Breast epithelium (tissue), 3 donors: Measurements from ENCODE around the gene ADARB2.

Experiments used
- POLR2AphosphoS5 ChIP-seq, 3 donors: sonication (generic); formaldehyde crosslinking; IDR thresholded peaks; one replicate each; pipeline ENCODE4 v1.6.1; 2017; ENCODE audit warnings: antibody characterized with exemption in 3 of 3
- TF ChIP-seq, protein P1 (sequence below), 3 donors: fragments of 450-650 bp; IDR thresholded peaks; one replicate each; pipeline ENCODE4 v1.5.1; 2016 to 2017; ENCODE audit warnings: antibody characterized with exemption in 3 of 3, mild to moderate bottlenecking in 3 of 3, moderate library complexity in 3 of 3

DNA sequence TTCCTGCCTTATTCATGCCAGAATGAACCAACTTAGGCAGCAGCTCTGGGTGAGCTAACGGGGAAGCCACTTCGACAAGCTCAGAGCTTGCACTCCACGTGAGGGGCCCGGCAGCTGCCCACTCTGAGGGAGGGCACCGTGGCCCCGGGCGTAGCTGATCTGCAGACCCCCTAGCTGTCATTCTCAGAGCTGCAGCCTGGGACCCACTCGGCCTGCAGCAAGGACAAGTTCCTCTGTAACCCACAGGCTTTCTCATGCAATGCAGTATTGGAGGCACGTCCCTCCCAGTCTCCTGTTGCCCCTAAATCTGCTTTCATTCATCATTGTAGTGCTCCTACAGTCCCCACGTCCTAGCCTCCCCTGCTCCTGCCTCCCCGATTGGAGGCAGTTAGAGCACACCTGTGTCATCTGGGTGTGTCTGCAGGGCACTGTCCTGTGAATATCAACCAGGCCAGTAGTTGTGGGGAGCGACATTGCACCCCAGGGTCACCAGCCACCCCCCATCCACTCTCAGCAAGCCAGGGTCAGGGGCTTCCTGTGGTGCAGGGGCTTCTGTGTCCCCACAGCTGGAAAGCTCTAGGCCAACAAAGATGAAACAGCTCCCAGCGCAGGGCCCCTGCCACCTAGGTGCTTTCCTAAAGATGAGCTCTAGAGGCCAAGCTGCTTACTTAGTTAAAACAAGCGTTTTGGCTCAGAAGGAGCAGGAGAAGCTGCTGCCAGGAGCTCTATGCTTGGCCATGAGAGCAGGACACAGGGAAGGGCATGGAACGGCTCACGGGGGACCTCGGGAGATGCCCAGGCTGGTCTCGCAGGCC, 333.6 kb downstream of the ADARB2 start:
- TF ChIP-seq, protein P1, sequence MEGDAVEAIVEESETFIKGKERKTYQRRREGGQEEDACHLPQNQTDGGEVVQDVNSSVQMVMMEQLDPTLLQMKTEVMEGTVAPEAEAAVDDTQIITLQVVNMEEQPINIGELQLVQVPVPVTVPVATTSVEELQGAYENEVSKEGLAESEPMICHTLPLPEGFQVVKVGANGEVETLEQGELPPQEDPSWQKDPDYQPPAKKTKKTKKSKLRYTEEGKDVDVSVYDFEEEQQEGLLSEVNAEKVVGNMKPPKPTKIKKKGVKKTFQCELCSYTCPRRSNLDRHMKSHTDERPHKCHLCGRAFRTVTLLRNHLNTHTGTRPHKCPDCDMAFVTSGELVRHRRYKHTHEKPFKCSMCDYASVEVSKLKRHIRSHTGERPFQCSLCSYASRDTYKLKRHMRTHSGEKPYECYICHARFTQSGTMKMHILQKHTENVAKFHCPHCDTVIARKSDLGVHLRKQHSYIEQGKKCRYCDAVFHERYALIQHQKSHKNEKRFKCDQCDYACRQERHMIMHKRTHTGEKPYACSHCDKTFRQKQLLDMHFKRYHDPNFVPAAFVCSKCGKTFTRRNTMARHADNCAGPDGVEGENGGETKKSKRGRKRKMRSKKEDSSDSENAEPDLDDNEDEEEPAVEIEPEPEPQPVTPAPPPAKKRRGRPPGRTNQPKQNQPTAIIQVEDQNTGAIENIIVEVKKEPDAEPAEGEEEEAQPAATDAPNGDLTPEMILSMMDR (IDR thresholded peaks at IDR 0.05) = no peak
- TF ChIP-seq POLR2AphosphoS5 (IDR thresholded peaks at IDR 0.05) = no peak
